Skeletal muscle cell (primary cell): ENCODE measurements around the gene RBM19.

Source experiments
- DNase-seq: peaks from one replicate; pipeline ENCODE4 v3.0.0-alpha.2; 2010; ENCODE audit warnings: low read depth
- H3K4me3 ChIP-seq: 2 replicates; pipeline ENCODE4 v1.5.1; 2011; ENCODE audit warnings: low read depth, mild to moderate bottlenecking, control low read depth, low read length, moderate library complexity

RBM19 gene

GRCh38 chr12:113873740-113874139 is 92.4 kb downstream of the RBM19 start:
- H3K4me3 ChIP-seq = no peak overlapping the region
- DNase-seq = no peak

DNA sequence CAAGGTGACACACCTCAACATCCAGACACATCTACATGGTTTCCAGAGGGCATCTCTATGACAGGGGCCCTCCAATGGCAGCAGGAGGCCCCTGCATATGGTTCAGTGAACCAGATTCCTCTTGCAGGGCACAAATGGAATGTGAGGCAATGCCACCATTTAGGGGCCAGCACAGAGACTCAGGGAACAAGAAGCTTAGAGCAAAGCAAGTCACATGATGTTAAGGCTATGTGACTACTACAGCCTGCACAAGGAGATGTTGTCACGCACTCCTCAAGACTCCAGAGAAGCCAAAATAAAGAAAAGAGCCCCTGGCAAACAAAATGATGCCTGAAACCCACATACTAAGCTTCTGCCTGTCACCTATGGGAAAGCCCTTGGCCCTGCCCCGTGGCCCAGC is 95.2 kb downstream of the RBM19 start:
- DNase-seq = no peak
- no peak overlapping the region for H3K4me3 ChIP-seq

GRCh38 chr12:113870035-113870434 is 96.1 kb downstream of the RBM19 start:
- no peak overlapping the region for H3K4me3 ChIP-seq
- DNase-seq = no peak

DNA sequence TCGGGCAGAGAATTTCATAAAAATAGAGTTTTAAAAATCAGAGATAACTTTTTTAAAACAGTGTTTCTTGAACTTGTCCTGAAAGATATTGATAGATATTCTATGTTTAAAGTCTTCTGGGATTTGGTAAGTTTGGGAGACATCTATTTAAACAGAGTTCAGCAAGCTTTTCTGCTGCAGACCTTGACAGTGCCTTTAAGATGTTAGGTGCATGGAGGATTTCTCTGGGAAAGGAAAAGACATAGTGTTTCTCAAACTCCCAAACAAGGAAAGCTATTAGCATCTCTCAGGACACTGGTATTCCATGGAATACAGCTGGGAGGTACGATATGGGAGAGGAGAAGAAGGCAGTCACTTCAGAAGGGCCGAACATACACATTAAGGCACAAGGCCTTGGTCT is 97.8 kb downstream of the RBM19 start:
- H3K4me3 ChIP-seq = no peak overlapping the region
- no peak for DNase-seq

GRCh38 chr12:113867258-113867657 is 98.9 kb downstream of the RBM19 start:
- DNase-seq = no peak

GRCh38 chr12:113866496-113866895 is 99.6 kb downstream of the RBM19 start:
- H3K4me3 ChIP-seq = no peak overlapping the region
- no peak for DNase-seq

More at GRCh38 chr12:113867258-113867657, 98.9 kb downstream of the RBM19 start:
- no peak overlapping the region for H3K4me3 ChIP-seq

DNA sequence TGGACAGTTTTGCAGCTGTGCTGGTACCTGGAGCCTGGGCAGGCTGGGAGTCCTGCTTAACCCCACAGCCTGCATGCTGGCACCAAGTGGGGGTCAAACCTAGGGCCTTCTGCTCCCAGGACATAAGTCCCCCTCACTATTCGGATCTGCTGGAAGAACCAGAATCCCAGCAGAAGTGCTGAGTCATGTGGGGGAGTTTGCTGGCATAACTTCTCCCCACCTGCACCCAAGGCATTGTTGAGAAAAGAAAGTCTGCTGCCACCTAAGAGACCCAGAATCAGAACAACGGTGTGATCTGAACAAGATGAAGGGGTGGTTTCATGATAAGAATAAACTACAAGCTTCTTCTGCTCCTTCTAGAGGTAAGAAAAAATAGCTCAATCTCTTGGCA is 102.7 kb downstream of the RBM19 start:
- no peak for DNase-seq
- no peak overlapping the region for H3K4me3 ChIP-seq

DNA sequence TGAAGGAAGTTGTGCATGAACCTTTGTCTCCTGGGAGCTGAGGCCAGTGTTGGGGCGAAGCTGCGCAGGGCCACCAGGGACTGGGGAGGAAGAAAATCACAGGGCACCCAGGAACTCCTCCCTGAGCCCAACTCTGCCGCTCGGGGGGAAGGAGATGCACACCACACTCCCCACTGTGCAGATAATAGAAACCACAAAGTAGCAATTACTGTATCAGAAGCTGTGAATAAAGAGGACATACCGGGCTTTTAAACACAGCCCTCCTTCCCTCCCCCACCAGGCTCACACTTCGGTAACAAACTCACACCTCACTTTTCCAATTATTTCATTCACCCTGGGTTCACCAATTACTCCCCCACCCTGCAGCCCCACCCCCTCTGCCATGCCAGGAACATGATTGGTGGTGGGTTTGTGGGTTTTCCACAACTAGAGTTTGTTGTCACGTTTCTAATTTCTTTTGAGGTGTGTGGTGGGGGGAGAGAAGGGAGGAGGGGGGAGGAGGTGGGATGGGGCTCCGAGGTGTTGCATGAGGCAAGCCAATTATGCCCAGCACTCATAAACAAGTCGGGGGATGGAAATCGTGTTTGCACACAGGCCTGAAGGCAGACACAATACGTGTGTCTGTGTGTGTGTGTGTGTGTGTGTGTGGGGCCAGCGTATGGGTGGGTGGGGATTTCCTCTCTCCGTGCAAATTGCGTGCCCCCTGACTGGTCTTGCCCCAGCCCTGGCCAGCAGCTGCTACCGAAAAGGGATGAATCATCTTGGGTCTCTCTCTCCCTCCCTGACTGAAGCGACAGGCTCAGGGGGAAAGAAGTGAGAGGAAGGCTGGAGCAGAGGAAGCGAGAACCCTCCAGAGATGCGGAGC is 103.3 kb downstream of the RBM19 start:
- DNase-seq = peak; percentile 80
- no peak overlapping the region for H3K4me3 ChIP-seq

DNA sequence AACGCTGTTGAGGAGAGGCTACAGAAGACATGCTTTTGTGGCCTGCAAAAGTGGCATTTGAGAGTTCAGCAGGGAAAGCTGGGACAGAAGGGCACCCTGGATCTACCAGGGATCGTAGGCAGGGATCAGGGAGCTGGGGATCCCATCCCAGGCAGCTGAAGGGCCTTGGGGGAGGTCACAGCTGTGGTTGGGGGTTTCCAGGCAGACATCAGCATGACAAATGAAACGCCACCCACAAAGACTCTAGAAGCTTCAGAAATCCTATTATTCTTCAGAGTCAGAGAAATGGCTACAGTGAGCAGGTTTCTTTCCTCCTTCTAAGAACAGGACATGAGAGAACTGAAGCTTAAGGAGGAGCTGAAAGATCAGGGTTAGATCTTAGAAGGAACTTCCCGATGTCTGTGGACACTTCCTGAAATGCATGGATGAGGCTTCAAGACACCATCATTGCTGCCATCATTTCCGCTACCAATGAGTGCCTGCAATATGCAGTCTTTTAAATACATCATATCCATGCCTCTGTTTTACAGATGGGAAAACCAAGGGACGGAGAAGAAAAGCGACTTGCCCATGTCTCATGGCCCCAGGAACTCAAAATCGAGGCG is 104.3 kb downstream of the RBM19 start:
- no peak overlapping the region for H3K4me3 ChIP-seq
- DNase-seq = no peak

- DNase-seq = peak; percentile 92
- no peak overlapping the region for H3K4me3 ChIP-seq
These were observed 105.2 kb downstream of the RBM19 start for GRCh38 chr12:113860950-113861349.

- DNase-seq = no peak
- H3K4me3 ChIP-seq = no peak overlapping the region
These were observed 105.9 kb downstream of the RBM19 start for GRCh38 chr12:113860059-113860820.

- DNase-seq = no peak
- no peak overlapping the region for H3K4me3 ChIP-seq
These were observed 107.2 kb downstream of the RBM19 start for GRCh38 chr12:113858841-113859386.

DNA sequence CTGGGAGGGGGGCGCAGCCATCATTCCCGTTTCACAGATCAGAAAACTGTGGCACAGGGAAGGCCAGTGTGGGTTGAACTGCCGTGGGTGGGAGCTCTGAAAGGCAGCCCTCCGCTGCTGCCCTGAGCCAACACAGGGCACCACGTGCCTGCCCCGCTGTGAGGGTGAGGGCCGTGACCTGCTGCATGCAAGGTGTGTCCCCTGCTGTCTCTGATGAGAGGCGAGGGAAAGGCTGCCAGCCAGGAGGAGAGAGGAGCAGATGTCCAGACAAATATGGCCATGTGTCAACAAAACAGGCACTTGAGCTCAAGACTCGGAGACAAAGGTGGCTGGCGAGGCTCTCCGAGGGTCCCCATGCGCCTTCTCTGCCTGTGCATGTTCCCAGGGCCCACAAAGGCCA is 108.8 kb downstream of the RBM19 start:
- no peak overlapping the region for H3K4me3 ChIP-seq
- DNase-seq = no peak

GRCh38 chr12:113855998-113856397 is 110.1 kb downstream of the RBM19 start:
- H3K4me3 ChIP-seq = no peak overlapping the region
- no peak for DNase-seq

DNA sequence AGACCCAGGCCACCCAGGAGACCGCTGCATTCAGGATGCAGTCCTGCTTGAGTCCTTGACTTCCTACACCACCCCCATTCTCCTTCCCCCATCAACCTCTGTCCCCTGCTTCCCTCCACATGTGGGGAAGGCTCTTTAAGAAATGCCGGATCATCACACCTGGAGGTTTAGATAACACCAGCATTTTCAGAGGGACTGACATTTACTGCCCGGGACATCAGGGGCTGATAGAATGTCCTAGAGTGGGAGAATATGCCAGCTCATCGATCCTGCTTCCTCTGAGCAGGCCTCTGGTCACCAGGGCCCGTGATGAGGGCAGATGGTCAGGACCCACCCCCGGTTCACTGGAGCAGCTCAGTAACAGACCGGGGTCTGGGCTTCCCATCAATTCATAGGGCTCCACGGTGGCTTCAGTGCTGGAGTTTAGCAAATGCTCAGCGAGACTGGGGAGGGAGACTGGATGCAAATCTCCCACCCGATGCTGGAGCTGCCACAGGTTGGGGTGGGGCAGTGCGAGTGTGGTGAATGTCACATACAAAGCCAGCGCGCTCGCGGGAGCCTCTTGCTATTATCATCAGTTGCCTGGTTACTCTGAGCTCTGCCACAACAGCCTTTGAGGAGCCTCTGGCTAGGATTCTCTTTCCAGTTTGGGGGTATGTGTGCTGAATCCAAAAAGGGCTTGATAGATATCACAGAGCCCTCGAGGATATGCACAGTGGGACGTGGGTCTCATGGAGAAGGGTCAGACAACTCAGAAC is 111.6 kb downstream of the RBM19 start:
- H3K4me3 ChIP-seq = no peak overlapping the region

GRCh38 chr12:113853491-113853890 is 112.6 kb downstream of the RBM19 start:
- no peak for DNase-seq
- no peak overlapping the region for H3K4me3 ChIP-seq

More for the DNA sequence above, 111.6 kb downstream of the RBM19 start:
- no peak for DNase-seq

- no peak for DNase-seq
- no peak overlapping the region for H3K4me3 ChIP-seq
These were observed 113.2 kb downstream of the RBM19 start for GRCh38 chr12:113852695-113853490.

DNA sequence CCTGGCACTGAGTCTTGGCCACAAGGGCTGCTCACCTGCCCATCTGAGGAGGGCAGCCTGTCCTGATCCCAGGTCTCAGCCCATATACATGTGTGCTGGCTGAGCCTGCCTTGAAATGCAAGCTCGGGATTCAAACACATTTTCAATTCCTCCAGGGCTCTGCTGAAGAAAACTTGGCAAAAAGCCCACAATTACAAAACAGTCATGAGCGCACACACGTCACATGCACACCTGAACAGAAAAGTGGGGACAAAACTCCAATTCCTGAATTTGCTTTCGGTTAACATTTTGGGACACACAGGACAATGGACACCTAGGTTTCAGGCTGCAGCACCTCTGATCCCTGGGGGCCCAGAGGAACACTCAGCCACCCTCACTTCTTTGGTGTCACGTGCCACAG is 113.9 kb downstream of the RBM19 start:
- H3K4me3 ChIP-seq = no peak overlapping the region
- no peak for DNase-seq
